Activated CD4-positive, alpha-beta T cell treated with anti-CD3 and anti-CD28 coated beads for 36 hours (primary cell): Measurements from ENCODE around the gene SYNPO. TPM values are rescaled to one million over a fixed set of nuclear protein-coding genes. Genes with fewer than 3 reads are reported as not detected.
A peak's percentile ranks its signal among the peaks of the same experiment; 100 is the strongest.

Experiments used
- ATAC-seq: fragments of 200-7000 bp; cut with Tn5 transposase; one replicate; pipeline ENCODE4 v1.10.0; 2021; ENCODE audit warnings: mild to moderate bottlenecking, moderate library complexity
- CTCF ChIA-PET: fragments of 350-600 bp; sonication (Branson Sonifier 250); formaldehyde crosslinking; loops from one replicate; lab custom pipeline; 2021; ENCODE audit warnings: antibody characterized with exemption; lab: Charles Lee
- POLR2A ChIA-PET: fragments of 350-600 bp; sonication (Branson Sonifier 250); formaldehyde crosslinking; loops from one replicate; lab custom pipeline; 2021; ENCODE audit warnings: antibody characterized with exemption, inconsistent platforms; lab: Charles Lee
- DNase-seq: peaks from one replicate; pipeline ENCODE4 v3.0.0-alpha.2; 2020
- H3K27ac Mint-ChIP-seq: one replicate; pipeline ENCODE4 v1.8.0; 2021; ENCODE audit warnings: mixed read lengths
- H3K27me3 Mint-ChIP-seq: one replicate; pipeline ENCODE4 v1.8.0; 2021; ENCODE audit warnings: mixed read lengths
- H3K36me3 Mint-ChIP-seq: one replicate; pipeline ENCODE4 v1.8.0; 2021; ENCODE audit warnings: low read depth, mixed read lengths
- H3K4me1 Mint-ChIP-seq: one replicate; pipeline ENCODE4 v1.8.0; 2021; ENCODE audit warnings: mixed read lengths
- H3K4me3 Mint-ChIP-seq: one replicate; pipeline ENCODE4 v1.8.0; 2021; ENCODE audit warnings: mild to moderate bottlenecking, moderate library complexity, mixed read lengths
- H3K9me3 Mint-ChIP-seq: one replicate; pipeline ENCODE4 v1.8.0; 2021; ENCODE audit warnings: low read depth, mixed read lengths
- intact Hi-C, 2 experiments: fragments of 100-400 bp; cut with DNase I in 1 of 2; cut with micrococcal nuclease in 1 of 2; formaldehyde crosslinking; loops; one replicate each; pipeline versions ENCODE4 v1.14.2 to v1.15.1; 2022 to 2024; cut with DNase I, micrococcal nuclease
- total RNA-seq, 2 experiments: library from RNA; stranded (reverse); gene quantifications; one replicate each; pipeline ENCODE4 v1.2.3, GENCODE V29; 2021

Gene SYNPO
- total RNA-seq, 2 experiments from 2014 or later = 0.11 to 0.14 TPM

DNA sequence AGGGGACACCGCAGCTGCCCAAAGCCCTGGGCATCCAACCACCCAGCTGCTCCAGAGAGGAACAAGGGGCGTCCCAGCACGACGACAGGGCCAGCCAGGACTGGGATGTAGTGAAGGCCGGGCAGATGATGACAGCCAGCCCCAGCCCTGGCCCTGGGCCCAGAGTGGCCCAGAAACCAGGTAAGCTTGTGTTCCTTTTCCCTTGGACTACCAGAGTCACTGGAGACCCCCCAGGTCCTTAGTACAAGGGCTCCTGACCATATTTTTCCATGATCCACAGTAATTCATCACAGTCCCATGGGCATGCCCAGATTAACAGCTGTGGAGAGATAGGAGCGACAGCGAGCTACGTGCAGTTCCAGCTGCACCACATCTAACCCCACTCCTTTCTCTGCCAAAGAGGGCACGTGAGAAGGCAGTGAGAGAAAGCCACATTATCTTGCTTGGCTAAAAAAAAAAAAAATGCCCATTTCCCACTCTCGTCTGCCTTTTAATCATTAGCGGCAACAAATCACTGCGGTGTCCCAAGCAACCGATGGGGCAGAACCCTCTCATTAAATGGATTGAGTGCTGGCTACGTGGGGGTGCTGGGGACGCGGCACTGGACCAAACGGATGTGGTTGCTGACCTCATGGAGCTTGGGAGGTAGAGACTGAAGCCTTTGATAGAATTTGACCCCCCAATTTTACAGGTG lies 21.7 kb upstream of the SYNPO start:
- POLR2A ChIA-PET = no interaction called here
- Mint-ChIP-seq H3K4me1 (peaks cover 15% of the 10 kb centered on the region), H3K9me3 (no peaks in the 10 kb centered on the region), H3K27me3 (peaks cover 3% of the 10 kb centered on the region), H3K27ac (no peak overlapping the region), H3K36me3 (no peaks in the 10 kb centered on the region), H3K4me3 (no peak overlapping the region)
- CTCF ChIA-PET = no interaction called here
- intact Hi-C loops = no loop called here
- ATAC-seq (no peak), DNase-seq (no peak)

DNA sequence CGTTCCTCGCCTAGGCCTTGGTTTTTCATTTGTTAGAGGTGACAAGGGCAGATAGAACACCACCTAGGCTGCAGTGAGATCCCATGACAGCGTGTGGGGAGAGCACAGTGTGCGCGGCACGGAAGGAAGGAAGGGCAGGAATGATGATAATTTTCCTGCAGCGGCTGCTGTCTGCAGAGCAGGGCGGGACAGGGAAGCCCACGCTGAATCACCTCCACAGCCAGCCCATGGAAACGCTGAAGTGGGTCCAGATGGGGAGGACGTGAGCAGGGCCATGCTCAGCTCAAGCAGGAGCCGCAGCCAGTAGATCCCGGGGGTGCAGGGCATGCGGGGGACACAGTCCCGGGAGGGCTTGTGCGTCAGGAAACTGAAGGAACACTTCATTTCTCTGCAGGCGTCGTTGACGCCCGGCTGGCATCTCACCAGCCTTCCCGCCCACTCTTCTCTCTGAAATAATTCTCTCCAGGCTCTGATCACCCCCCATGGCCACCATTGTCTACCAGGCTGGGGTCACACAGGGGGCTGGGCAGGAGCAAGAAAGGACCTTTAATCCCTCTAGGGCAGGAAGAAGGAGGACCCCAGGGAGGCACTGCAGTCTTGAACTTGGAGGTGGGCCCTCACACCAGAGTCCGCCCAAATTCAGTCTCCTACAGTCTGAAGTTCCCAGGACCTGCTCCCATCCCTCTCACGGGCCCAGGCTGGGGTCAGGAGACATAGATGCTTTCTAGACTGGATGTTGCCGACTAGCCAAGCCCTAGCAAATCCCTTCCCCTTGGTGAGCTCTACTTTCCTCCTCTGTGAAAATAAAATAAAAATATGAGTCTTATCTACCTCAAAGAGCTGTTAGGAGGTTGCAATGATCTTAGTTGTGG lies 20.9 kb upstream of the SYNPO start:
- ATAC-seq (no peak), DNase-seq (no peak)
- Mint-ChIP-seq H3K27ac (no peak overlapping the region), H3K4me1 (peaks cover 21% of the 10 kb centered on the region), H3K36me3 (no peaks in the 10 kb centered on the region), H3K27me3 (peaks cover 8% of the 10 kb centered on the region), H3K9me3 (no peaks in the 10 kb centered on the region), H3K4me3 (no peak overlapping the region)
- CTCF ChIA-PET = interaction anchor here (0.7 kb wide), 1 partner anchor 160 kb away, joined by 3 read pairs; no protein-coding TSS in a partner anchor
- POLR2A ChIA-PET = interaction anchor here (0.6 kb wide), 1 partner anchor 16 kb away, joined by 4 read pairs; no protein-coding TSS in a partner anchor
- intact Hi-C loops = no loop called here

DNA sequence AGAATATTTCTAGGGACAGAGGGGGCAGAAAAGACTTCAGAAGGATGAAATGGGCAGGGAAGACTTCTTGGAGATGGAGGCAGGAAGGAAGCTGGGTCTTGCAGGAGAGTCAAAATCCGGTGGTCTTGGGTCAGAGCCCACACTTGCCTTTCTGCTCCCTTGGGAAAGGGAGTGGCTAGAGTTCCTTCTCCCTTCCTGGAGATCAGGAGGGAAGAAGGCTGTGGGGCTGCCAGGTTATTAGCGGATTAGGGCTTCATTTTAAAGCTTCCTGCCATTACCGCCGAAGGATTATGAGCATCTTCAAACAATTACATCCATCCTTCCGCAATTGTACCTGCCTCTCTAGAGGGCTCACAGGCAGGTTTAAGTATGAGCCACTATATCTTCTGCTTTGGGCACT lies 19.2 kb upstream of the SYNPO start:
- Mint-ChIP-seq H3K36me3 (no peaks in the 10 kb centered on the region), H3K9me3 (no peaks in the 10 kb centered on the region), H3K27ac (no peak overlapping the region), H3K27me3 (peaks cover 9% of the 10 kb centered on the region), H3K4me3 (no peak overlapping the region), H3K4me1 (peaks cover 20% of the 10 kb centered on the region)
- DNase-seq (no peak), ATAC-seq (no peak)
- POLR2A ChIA-PET = no interaction called here
- CTCF ChIA-PET = interaction anchor here (0.7 to 0.8 kb wide), 2 partner anchors 377 to 914 kb away, joined by 3 to 4 read pairs; no protein-coding TSS in a partner anchor
- intact Hi-C loops = no loop called here

DNA sequence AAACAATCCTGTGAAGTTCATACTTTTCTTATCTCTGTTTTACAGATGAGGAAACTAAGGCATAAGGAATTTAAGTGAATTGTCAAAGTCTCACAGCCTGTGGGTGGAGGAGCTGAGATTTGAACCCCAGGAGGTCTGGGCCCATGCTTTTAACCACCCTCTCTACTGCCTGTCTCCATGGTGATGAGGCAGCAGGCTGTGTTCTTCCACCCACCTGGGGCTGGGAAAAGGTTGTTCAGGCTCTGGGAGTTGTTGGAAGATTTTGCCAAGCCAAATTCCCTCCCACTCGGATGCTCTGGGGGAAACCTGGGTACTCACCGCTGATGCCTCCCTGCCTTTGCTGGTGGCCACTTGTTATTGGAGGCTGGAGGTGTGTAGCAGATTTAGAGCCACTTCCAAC lies 18.3 kb upstream of the SYNPO start:
- intact Hi-C loops = no loop called here
- no peaks in the 10 kb centered on the region for H3K36me3 Mint-ChIP-seq
- H3K4me3 Mint-ChIP-seq = no peak overlapping the region
- DNase-seq (no peak), ATAC-seq (no peak)
- ChIA-PET CTCF (no interaction called here), POLR2A (no interaction called here)
- H3K9me3 Mint-ChIP-seq = no peaks in the 10 kb centered on the region
- no peak overlapping the region for H3K27ac Mint-ChIP-seq
- peaks cover 9% of the 10 kb centered on the region for H3K27me3 Mint-ChIP-seq
- H3K4me1 Mint-ChIP-seq = peaks cover 20% of the 10 kb centered on the region

DNA sequence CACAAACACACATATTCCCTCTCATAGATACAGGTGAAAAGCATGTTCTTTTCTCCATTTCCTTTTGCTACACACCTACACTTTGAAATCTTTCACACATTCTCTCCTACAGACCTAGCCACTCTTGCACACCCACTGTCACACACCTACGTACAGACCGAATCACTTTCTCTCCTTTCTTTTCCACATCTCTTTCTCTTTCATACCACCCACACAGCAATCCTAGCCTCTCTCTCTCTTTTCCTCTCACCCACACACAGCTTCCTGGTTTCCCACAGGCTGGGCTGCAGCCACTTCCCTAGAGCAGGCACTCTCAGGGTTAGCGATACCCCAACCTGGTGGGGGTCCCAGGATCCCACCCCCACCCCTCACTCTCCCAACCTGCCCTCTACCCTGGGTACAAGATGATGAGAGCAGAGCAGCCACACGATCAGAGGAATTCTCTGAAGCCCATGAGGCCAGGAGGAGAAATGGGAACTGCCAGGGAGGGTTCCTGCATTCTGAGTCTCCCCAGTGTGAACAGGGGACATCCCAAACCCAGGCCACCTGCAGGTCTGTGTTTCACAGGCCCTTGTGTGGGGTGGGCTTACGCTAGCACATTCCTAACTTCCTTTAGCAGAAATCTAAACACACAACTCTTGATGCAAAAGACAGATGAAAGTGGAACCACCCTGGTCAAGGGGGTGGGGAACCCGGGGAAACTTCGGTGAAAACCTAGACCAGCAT lies 17.1 kb upstream of the SYNPO start:
- H3K36me3 Mint-ChIP-seq = no peaks in the 10 kb centered on the region
- ATAC-seq (peak; percentile 37), DNase-seq (no peak)
- POLR2A ChIA-PET = no interaction called here
- H3K4me3 Mint-ChIP-seq = no peak overlapping the region
- no peak overlapping the region for H3K27ac Mint-ChIP-seq
- intact Hi-C loops = no loop called here
- H3K4me1 Mint-ChIP-seq = peaks cover 20% of the 10 kb centered on the region
- H3K27me3 Mint-ChIP-seq = peaks cover 11% of the 10 kb centered on the region
- CTCF ChIA-PET = no interaction called here
- H3K9me3 Mint-ChIP-seq = no peaks in the 10 kb centered on the region

DNA sequence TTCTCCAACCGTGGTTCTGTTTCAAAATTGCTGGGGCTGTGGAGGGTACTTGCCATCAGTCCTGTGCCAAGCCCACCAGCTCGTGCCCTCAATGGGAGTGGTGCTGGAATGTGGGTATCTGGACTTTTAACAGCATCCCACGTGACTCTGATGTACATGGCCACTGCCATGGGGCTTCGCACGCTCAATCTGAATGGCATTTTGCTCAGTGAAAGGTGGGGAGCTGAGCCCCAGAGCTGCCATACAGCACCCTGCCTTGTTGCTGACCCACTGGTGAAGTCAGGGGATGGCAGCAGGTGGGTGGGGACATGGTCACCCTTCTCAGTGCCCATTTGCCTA lies 16.6 kb upstream of the SYNPO start:
- Mint-ChIP-seq H3K36me3 (no peaks in the 10 kb centered on the region), H3K27me3 (peaks cover 11% of the 10 kb centered on the region), H3K9me3 (no peaks in the 10 kb centered on the region), H3K27ac (no peak overlapping the region), H3K4me1 (peaks cover 20% of the 10 kb centered on the region), H3K4me3 (peak overlapping the region; percentile 74)
- DNase-seq (no peak), ATAC-seq (no peak)
- intact Hi-C loops = loop anchor here in 1 of 2 experiments (2.0 kb wide), 1 partner anchor 33 kb away; no protein-coding TSS in a partner anchor
- ChIA-PET CTCF (no interaction called here), POLR2A (no interaction called here)

DNA sequence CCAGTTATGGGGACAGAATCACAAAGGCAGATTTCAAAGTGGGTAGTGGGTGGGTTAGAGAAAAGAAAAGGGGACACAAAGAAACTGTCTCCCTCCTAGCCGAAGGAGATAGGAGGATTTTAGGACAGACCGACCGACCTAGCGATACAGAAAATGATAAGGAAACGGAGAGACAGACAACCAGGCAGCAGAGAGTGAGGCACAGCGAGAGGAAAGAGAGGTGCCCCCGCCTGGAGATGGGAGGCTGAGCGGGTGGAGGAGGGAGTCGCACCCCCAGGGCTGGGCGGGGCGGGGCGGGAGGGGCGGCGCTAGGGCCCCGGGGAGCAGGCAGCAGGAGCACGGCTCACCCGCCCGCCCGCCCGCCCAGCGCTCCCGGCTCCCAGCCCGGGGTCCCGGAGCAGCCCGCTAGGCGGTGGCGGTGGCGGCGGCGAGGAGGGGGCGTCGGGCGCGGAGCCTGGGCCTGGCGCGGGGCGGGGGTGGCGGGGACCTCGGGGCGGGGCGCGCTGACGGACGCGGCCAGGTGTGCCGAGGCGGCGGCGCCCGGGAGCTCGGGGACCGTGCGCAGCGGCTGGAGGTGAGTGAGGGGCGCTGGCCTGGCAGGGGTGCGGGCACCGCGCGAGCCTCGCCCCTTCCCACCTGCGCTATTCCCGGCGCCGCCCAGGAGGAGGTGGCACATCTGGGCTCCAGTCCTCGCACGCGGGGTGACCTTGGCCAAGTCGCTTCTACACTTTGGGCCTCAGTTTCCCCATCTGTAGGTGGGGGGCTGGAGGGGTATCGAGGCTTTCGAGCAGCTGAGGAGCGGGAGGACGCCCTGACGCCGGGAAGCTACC lies 15.9 kb upstream of the SYNPO start:
- H3K9me3 Mint-ChIP-seq = no peaks in the 10 kb centered on the region
- H3K27me3 Mint-ChIP-seq = peaks cover 11% of the 10 kb centered on the region
- ATAC-seq (peak; percentile 64), DNase-seq (peak; percentile 62)
- H3K27ac Mint-ChIP-seq = no peak overlapping the region
- intact Hi-C loops = loop anchor here in 1 of 2 experiments (2.0 kb wide), 1 partner anchor 32 kb away; no protein-coding TSS in a partner anchor
- peaks cover 20% of the 10 kb centered on the region for H3K4me1 Mint-ChIP-seq
- no peaks in the 10 kb centered on the region for H3K36me3 Mint-ChIP-seq
- ChIA-PET CTCF (no interaction called here), POLR2A (interaction anchor here (1.0 kb wide), 1 partner anchor 31 kb away, joined by 3 read pairs; no protein-coding TSS in a partner anchor)
- peak overlapping the region; percentile 74 for H3K4me3 Mint-ChIP-seq

DNA sequence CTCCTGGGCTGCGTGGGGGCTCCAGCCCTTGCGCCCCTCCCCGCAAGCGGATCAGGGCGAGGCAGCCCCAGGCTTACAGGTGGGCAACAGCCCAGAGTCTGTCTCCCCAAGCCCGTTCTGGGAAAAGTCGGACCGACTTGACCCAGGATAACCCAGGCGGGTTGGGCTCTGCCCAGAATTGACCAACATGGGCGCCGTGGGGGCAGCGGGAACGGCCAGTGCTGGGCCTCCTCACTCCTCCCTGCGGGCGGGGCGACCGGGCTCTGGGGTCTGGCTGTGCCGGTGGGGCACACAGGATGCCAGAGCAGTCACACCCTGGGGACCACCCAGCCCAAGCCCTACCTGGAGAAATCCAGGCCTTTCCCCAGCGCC lies 15.3 kb upstream of the SYNPO start:
- intact Hi-C loops = loop anchor here in 1 of 2 experiments (2.0 kb wide), 1 partner anchor 32 kb away; no protein-coding TSS in a partner anchor
- Mint-ChIP-seq H3K4me1 (peaks cover 20% of the 10 kb centered on the region), H3K27ac (no peak overlapping the region), H3K4me3 (no peak overlapping the region), H3K27me3 (peaks cover 11% of the 10 kb centered on the region), H3K36me3 (no peaks in the 10 kb centered on the region), H3K9me3 (no peaks in the 10 kb centered on the region)
- no peak for ATAC-seq
- POLR2A ChIA-PET = interaction anchor here (1.0 kb wide), 1 partner anchor 31 kb away, joined by 3 read pairs; no protein-coding TSS in a partner anchor
- DNase-seq = no peak
- CTCF ChIA-PET = no interaction called here

DNA sequence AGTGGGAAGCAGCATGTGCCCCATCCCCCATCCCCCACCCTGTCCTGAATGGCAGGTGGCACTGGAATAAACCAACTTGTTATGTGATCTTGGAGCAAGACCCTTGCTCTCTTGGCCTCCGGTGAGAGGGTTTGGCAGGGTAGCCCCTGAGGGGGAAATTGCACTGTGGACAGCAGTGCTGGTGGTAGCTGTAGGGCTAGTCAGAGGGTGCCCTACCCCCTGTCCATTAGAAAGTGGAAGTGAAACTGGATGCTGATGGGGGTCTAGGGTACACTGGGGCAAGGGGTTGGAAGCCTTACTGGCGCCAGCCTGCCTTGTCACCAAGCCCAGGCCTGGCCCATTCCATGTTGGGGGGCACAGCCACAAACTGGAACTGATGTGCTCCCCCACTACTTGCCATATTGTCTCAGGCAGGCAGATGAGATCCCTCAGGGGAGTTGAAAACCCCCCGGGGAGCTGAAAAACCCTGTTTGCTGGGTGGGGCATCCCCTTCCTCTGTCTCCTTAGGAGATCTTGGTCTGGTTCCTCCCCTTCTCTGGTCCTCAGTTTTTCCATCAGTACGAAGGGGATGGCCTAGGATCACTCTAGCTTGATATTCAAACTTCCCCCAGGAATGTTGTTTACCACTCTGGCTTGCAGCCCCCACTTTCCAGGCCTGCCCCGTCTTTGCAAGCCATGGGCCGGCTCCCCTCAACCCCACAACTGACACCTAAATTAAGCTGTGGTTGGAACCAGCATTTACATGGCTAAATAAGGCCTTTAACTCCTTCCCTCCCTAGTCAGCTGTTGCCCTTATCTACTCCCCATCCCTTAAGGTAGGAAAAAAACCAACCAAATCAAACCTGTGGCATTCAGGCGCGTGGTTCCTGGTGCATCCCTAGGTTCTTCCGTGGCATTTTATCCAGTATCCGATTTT lies 14.4 kb upstream of the SYNPO start:
- Mint-ChIP-seq H3K4me1 (peaks cover 20% of the 10 kb centered on the region), H3K27ac (no peak overlapping the region), H3K9me3 (no peaks in the 10 kb centered on the region), H3K36me3 (no peaks in the 10 kb centered on the region), H3K27me3 (peaks cover 11% of the 10 kb centered on the region), H3K4me3 (no peak overlapping the region)
- POLR2A ChIA-PET = no interaction called here
- no peak for DNase-seq
- CTCF ChIA-PET = no interaction called here
- ATAC-seq = no peak
- intact Hi-C loops = loop anchor here in 1 of 2 experiments (2.0 kb wide), 1 partner anchor 31 kb away; no protein-coding TSS in a partner anchor

DNA sequence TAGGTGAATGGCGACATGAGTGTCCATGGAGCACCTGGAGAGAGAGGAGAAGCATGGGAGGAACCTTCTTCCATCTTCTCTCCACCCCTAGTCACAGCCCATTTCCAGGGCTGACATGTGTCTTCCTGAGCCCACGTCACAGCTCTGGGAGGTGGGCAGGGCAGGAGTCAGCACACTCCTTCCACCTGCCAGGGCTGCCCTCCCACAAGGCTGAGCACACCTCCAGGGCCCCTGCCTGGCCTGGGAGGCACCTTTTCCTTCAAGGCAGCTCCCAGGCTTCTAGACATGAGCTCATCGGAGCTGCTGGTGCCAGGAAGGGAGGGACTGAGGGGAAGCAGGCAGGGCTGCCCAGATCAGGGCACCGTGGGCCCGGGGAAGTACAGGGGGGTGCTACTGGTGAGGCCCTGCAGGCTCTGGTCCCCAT lies 13.6 kb upstream of the SYNPO start:
- ATAC-seq = no peak
- ChIA-PET POLR2A (no interaction called here), CTCF (no interaction called here)
- Mint-ChIP-seq H3K9me3 (no peaks in the 10 kb centered on the region), H3K4me3 (no peak overlapping the region), H3K27me3 (peaks cover 11% of the 10 kb centered on the region), H3K36me3 (no peaks in the 10 kb centered on the region), H3K4me1 (peaks cover 20% of the 10 kb centered on the region), H3K27ac (no peak overlapping the region)
- DNase-seq = no peak
- intact Hi-C loops = no loop called here
